SU-DHL-6 (cell line): Measurements from ENCODE around the gene KLHL40.

Experiments used
- H2AFZ ChIP-seq: fragments of 200-600 bp; sonication (generic); 2 replicates; pipeline ENCODE4 v1.6.1; 2014; ENCODE audit warnings: low read depth, mild to moderate bottlenecking, moderate library complexity, mixed read lengths, antibody characterized with exemption, low read length; ENCODE audit not compliant: severe bottlenecking
- H3F3A ChIP-seq: fragments of 200-600 bp; shearing (Covaris generic); 2 replicates; pipeline ENCODE4 v1.6.0; 2016; ENCODE audit warnings: antibody characterized with exemption, mild to moderate bottlenecking; ENCODE audit not compliant: insufficient read depth
- H3K27ac ChIP-seq: fragments of 200-600 bp; sonication (generic); 2 replicates; pipeline ENCODE4 v1.5.1; 2016; ENCODE audit warnings: low read depth, mild to moderate bottlenecking, low read length, moderate library complexity, mixed read lengths
- H3K27me3 ChIP-seq: fragments of 200-600 bp; sonication (generic), shearing (Covaris generic); 2 replicates; pipeline ENCODE4 v1.6.0; 2014; ENCODE audit warnings: mild to moderate bottlenecking, low read length
- H3K36me3 ChIP-seq: fragments of 200-600 bp; sonication (generic); 2 replicates; pipeline ENCODE4 v1.6.1; 2014; ENCODE audit warnings: mild to moderate bottlenecking, low read length, mixed read lengths
- H3K4me2 ChIP-seq: fragments of 300-600, 200-600 bp; shearing (Covaris generic), sonication (generic); 2 replicates; pipeline ENCODE4 v1.6.0; 2014; ENCODE audit warnings: low read length, low read depth, mild to moderate bottlenecking; ENCODE audit not compliant: poor library complexity, severe bottlenecking
- H3K4me3 ChIP-seq: fragments of 200-600 bp; sonication (generic); 2 replicates; pipeline ENCODE4 v1.5.1; 2014; ENCODE audit warnings: antibody characterized with exemption, low read length, mild to moderate bottlenecking, mixed read lengths; ENCODE audit not compliant: insufficient read depth, poor library complexity, severe bottlenecking
- H3K79me2 ChIP-seq: fragments of 200-600 bp; sonication (generic); 2 replicates; pipeline ENCODE4 v1.6.1; 2014; ENCODE audit warnings: mild to moderate bottlenecking, low read length, moderate library complexity; ENCODE audit not compliant: insufficient read depth
- H3K9ac ChIP-seq: fragments of 200-600 bp; sonication (generic); 2 replicates; pipeline ENCODE4 v1.7.0; 2014; ENCODE audit warnings: mild to moderate bottlenecking, low read length
- H3K9me2 ChIP-seq: fragments of 200-600 bp; sonication (generic); replicated peaks from 2 replicates; pipeline ENCODE4 v1.6.1; 2014; ENCODE audit warnings: low read length; ENCODE audit not compliant: insufficient read depth
- H3K9me3 ChIP-seq: fragments of 200-600 bp; sonication (generic); 2 replicates; pipeline ENCODE4 v1.6.1; 2014; ENCODE audit warnings: low read length, mixed read lengths; ENCODE audit not compliant: insufficient read depth
- H4K20me1 ChIP-seq: fragments of 200-600 bp; sonication (generic); 2 replicates; pipeline ENCODE4 v1.6.1; 2014; ENCODE audit warnings: low read depth, mild to moderate bottlenecking, antibody characterized with exemption, low read length, moderate library complexity, mixed read lengths
- CTCF ChIP-seq: fragments of 200-600 bp; sonication (generic); IDR thresholded peaks from one replicate; pipeline ENCODE4 v1.5.1; 2017; ENCODE audit warnings: antibody characterized with exemption, mild to moderate bottlenecking, low read length, moderate library complexity; ENCODE audit not compliant: insufficient read depth, poor library complexity, severe bottlenecking
- EZH2phosphoT487 ChIP-seq: fragments of 200-600 bp; sonication (generic), shearing (Covaris generic); conservative IDR thresholded peaks from 2 replicates; pipeline ENCODE4 v1.6.1; 2018; ENCODE audit warnings: mild to moderate bottlenecking, antibody characterized with exemption, low read length, moderate library complexity, mixed read lengths

Gene KLHL40

GRCh38 chr3:42661593-42662022, 23.7 kb upstream of the KLHL40 start:
- H2AFZ ChIP-seq, result no peak overlapping the region
- no peaks in the 10 kb centered on the region for H3K9me2 ChIP-seq
- no peaks in the 10 kb centered on the region for H3K9me3 ChIP-seq
- H3K4me2 ChIP-seq, result no peak overlapping the region
- H3K27me3 ChIP-seq, result no peaks in the 10 kb centered on the region
- no peaks in the 10 kb centered on the region for H4K20me1 ChIP-seq
- no peaks in the 10 kb centered on the region for H3K79me2 ChIP-seq
- no peak overlapping the region for H3K4me3 ChIP-seq
- H3K9ac ChIP-seq, result no peak overlapping the region
- no peaks in the 10 kb centered on the region for H3F3A ChIP-seq
- H3K36me3 ChIP-seq, result no peaks in the 10 kb centered on the region
- H3K27ac ChIP-seq, result no peak overlapping the region
- TF ChIP-seq CTCF (no peak), EZH2phosphoT487 (no peak)

- Histone ChIP-seq H4K20me1 (no peaks in the 10 kb centered on the region), H3K9ac (no peak overlapping the region), H3K79me2 (no peaks in the 10 kb centered on the region), H2AFZ (no peak overlapping the region), H3K27me3 (no peaks in the 10 kb centered on the region), H3K4me2 (no peak overlapping the region), H3F3A (no peaks in the 10 kb centered on the region), H3K9me2 (no peaks in the 10 kb centered on the region), H3K27ac (no peak overlapping the region), H3K36me3 (no peaks in the 10 kb centered on the region), H3K9me3 (no peaks in the 10 kb centered on the region), H3K4me3 (no peak overlapping the region)
- TF ChIP-seq CTCF, result no peak
- TF ChIP-seq EZH2phosphoT487, result no peak
Observed at GRCh38 chr3:42662037-42662812, 23.1 kb upstream of the KLHL40 start.

GRCh38 chr3:42662813-42663535, 22.4 kb upstream of the KLHL40 start:
- no peak overlapping the region for H3K4me2 ChIP-seq
- no peak overlapping the region for H3K4me3 ChIP-seq
- H3K27ac ChIP-seq, result no peak overlapping the region
- no peaks in the 10 kb centered on the region for H4K20me1 ChIP-seq
- no peaks in the 10 kb centered on the region for H3K27me3 ChIP-seq
- no peak overlapping the region for H3K9ac ChIP-seq
- no peaks in the 10 kb centered on the region for H3F3A ChIP-seq
- no peak for TF ChIP-seq CTCF
- TF ChIP-seq EZH2phosphoT487, result no peak
- H3K9me3 ChIP-seq, result no peaks in the 10 kb centered on the region
- H3K9me2 ChIP-seq, result no peaks in the 10 kb centered on the region
- no peaks in the 10 kb centered on the region for H3K79me2 ChIP-seq
- no peak overlapping the region for H2AFZ ChIP-seq
- no peaks in the 10 kb centered on the region for H3K36me3 ChIP-seq
